Transverse colon (tissue), 4 donors: ENCODE results near the gene CGN. TPM values are rescaled to one million over a fixed set of nuclear protein-coding genes. Genes with fewer than 3 reads are reported as not detected.
A peak's percentile ranks its signal among the peaks of the same experiment; 100 is the strongest.

Experiments used
- DNase-seq: peaks from one replicate; pipeline ENCODE4 v3.0.0-alpha.2; 2019
- H3K27ac ChIP-seq, 4 donors: fragments of 200-600 bp; sonication (generic); 2 replicates each; pipeline ENCODE4 v1.5.1; 2016 to 2018; ENCODE audit warnings: inconsistent platforms in 4 of 4
- H3K27me3 ChIP-seq: fragments of 200-600 bp; sonication (generic); 2 replicates; pipeline ENCODE4 v1.5.1; 2017; ENCODE audit warnings: inconsistent platforms
- H3K36me3 ChIP-seq, 4 donors: fragments of 200-600 bp; sonication (generic); 2 replicates each; pipeline ENCODE4 v1.5.1; 2017 to 2019; ENCODE audit warnings: inconsistent platforms in 4 of 4
- H3K4me1 ChIP-seq, 4 donors: fragments of 200-600 bp; sonication (generic); 2 replicates each; pipeline ENCODE4 v1.5.1; 2017 to 2020; ENCODE audit warnings: inconsistent platforms in 4 of 4
- H3K4me3 ChIP-seq, 4 donors: fragments of 200-600 bp; sonication (generic); 1 replicate in 1 of 4; 2 replicates in 3 of 4; pipeline versions ENCODE4 v1.5.1 to v1.6.1; 2017 to 2019; ENCODE audit warnings: inconsistent platforms in 4 of 4
- H3K9me3 ChIP-seq, 2 donors: fragments of 200-600 bp; sonication (generic); 2 replicates each; pipeline ENCODE4 v1.5.1; 2017 to 2019; ENCODE audit warnings: inconsistent platforms in 2 of 2
- EP300 ChIP-seq: sonication (generic); formaldehyde crosslinking; IDR thresholded peaks from one replicate; pipeline ENCODE4 v1.6.1; 2017; ENCODE audit warnings: antibody characterized with exemption, low read depth
- POLR2A ChIP-seq: fragments of 450-650 bp; IDR thresholded peaks from one replicate; pipeline ENCODE4 v1.6.1; 2016; ENCODE audit warnings: antibody characterized with exemption, mild to moderate bottlenecking, moderate library complexity
- POLR2AphosphoS5 ChIP-seq, 3 donors: sonication (generic); formaldehyde crosslinking; IDR thresholded peaks; one replicate each; pipeline ENCODE4 v1.6.1; 2016; ENCODE audit warnings: antibody characterized with exemption in 3 of 3
- WGBS, 2 donors: methylation state at CpG; one replicate each; pipeline ENCODE4 v1.1.5; 2018; ENCODE audit warnings: low coverage in 1 of 2; 5-methylcytosine and 5-hydroxymethylcytosine counted together
- in situ Hi-C, 4 donors: fragments of 200-750 bp; cut with MboI; loops; one replicate each; pipeline versions ENCODE4 v1.15.0 to v1.15.1; 2017; ENCODE audit warnings: low sequenced_read_pairs in 3 of 4, low pct_ligation_motif_present in 1 of 4, low pct_unique_long_range_greater_than_20kb in 1 of 4
- intact Hi-C: fragments of 100-400 bp; cut with DNase I; formaldehyde crosslinking; loops from one replicate; pipeline ENCODE4 v1.15.1; 2023; ENCODE audit warnings: low total_unique reads
- total RNA-seq, 4 donors: library from RNA; depleted of rRNA; stranded (reverse); fragments of >200 nt; gene quantifications; one replicate each; pipeline ENCODE4 v1.1.0, GENCODE V29; 2016
- TF ChIP-seq, protein P1 (sequence below), 5 experiments: fragments of 200-600 bp in 3 of 5; fragments of 450-650 bp in 2 of 5; sonication (generic) in 3 of 5; IDR thresholded peaks; 1 replicate in 2 of 5; 2 replicates in 3 of 5; pipeline ENCODE4 v1.5.1; 2016 to 2017; ENCODE audit warnings: antibody characterized with exemption in 5 of 5, inconsistent platforms in 3 of 5, mild to moderate bottlenecking in 2 of 5, moderate library complexity in 1 of 5

The CGN gene
- total RNA-seq, 4 donors from 2014 or later, result 123 to 351 (median 172) TPM

DNA sequence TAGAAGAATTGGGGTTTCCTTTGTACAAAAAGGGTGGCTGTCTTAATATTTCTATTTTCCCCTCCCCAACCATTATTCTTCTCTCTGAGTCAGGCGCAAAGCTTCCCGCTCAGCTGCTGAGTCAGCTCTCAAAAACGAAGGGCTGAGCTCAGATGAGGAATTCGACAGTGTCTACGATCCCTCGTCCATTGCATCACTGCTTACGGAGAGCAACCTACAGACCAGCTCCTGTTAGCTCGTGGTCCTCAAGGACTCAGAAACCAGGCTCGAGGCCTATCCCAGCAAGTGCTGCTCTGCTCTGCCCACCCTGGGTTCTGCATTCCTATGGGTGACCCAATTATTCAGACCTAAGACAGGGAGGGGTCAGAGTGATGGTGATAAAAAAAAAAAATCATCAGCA is 25.9 kb downstream of the CGN start:
- intact Hi-C loops (no loop called here), in situ Hi-C loops (no loop called here)
- H3K27me3 ChIP-seq, result no peaks in the 10 kb centered on the region
- peaks cover 9 to 28% (median 19%) of the 10 kb centered on the region in 4 donors for H3K4me1 ChIP-seq
- no peak for TF ChIP-seq POLR2AphosphoS5 (IDR thresholded peaks at IDR 0.05)
- TF ChIP-seq POLR2A, result no peak
- TF ChIP-seq, protein P1, sequence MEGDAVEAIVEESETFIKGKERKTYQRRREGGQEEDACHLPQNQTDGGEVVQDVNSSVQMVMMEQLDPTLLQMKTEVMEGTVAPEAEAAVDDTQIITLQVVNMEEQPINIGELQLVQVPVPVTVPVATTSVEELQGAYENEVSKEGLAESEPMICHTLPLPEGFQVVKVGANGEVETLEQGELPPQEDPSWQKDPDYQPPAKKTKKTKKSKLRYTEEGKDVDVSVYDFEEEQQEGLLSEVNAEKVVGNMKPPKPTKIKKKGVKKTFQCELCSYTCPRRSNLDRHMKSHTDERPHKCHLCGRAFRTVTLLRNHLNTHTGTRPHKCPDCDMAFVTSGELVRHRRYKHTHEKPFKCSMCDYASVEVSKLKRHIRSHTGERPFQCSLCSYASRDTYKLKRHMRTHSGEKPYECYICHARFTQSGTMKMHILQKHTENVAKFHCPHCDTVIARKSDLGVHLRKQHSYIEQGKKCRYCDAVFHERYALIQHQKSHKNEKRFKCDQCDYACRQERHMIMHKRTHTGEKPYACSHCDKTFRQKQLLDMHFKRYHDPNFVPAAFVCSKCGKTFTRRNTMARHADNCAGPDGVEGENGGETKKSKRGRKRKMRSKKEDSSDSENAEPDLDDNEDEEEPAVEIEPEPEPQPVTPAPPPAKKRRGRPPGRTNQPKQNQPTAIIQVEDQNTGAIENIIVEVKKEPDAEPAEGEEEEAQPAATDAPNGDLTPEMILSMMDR (IDR thresholded peaks at IDR 0.05), result no peak
- no peak for TF ChIP-seq EP300
- DNase-seq, result no peak
- WGBS, 2 donors, result 87 to 100% methylated on average over 2 to 9 of the region's 9 CpGs
- peaks cover 0 to 19% (median 0%) of the 10 kb centered on the region in 4 donors for H3K36me3 ChIP-seq
- H3K27ac ChIP-seq, result no peak overlapping the region
- no peaks in the 10 kb centered on the region for H3K9me3 ChIP-seq
- H3K4me3 ChIP-seq, result no peak overlapping the region

DNA sequence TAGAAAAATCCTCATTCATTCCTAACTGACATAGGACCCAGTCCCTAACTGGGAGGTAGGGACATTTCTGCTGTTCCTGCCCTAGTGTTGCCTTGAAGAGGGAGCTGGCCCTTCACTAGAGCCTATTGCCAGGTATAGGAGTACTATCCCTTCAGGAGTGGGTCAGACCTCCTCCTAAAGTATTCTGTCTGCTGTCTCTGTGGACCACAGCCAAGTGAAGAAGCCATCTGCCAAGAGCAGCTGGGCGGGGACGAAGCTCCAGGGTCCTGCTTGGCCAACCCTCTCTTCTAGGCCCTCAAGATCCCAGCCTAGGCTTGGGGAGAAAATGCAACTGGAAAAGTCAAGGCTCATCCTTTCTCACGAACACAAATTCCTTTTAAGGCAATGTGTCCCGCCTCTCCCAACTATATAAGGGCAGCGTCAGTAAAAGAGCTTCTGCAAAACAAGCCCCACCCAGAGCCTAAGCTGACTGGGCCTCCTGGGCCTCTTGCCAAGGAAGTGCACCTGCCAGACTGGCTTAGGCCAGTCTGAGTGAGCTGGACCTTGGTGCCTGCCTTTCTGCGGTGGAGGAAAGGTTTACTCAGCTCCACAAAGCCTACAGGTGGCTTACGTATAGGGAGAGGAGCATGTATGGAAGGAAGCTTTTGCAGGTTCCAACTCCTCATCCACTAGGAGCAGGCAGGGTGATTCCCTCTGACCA is 28.3 kb downstream of the CGN start:
- Histone ChIP-seq H3K27ac (peak overlapping the region; percentile 87 to 95 (median 90)), H3K36me3 (peaks cover 0 to 11% (median 0%) of the 10 kb centered on the region in 4 donors), H3K4me3 (peak overlapping the region in 3 of 4 donors; percentile 65 to 76 (median 67)), H3K27me3 (no peaks in the 10 kb centered on the region), H3K9me3 (no peaks in the 10 kb centered on the region), H3K4me1 (peaks cover 12 to 43% (median 28%) of the 10 kb centered on the region in 4 donors)
- in situ Hi-C loops, result no loop called here
- intact Hi-C loops, result loop anchor here (10.0 kb wide), 1 partner anchor 95 kb away; no protein-coding TSS in a partner anchor
- TF ChIP-seq POLR2A, result no peak
- TF ChIP-seq, protein P1 (IDR thresholded peaks at IDR 0.05), result peak in 1 of 5 experiments; percentile 22
- TF ChIP-seq POLR2AphosphoS5 (IDR thresholded peaks at IDR 0.05), result peak in 2 of 3 donors; percentile 70 to 79
- DNase-seq, result peak; percentile 95
- 34% methylated on average over 7 of the region's 7 CpGs; no CpG with 5 or more reads in 1 of the 2 donors for WGBS, 2 donors

DNA sequence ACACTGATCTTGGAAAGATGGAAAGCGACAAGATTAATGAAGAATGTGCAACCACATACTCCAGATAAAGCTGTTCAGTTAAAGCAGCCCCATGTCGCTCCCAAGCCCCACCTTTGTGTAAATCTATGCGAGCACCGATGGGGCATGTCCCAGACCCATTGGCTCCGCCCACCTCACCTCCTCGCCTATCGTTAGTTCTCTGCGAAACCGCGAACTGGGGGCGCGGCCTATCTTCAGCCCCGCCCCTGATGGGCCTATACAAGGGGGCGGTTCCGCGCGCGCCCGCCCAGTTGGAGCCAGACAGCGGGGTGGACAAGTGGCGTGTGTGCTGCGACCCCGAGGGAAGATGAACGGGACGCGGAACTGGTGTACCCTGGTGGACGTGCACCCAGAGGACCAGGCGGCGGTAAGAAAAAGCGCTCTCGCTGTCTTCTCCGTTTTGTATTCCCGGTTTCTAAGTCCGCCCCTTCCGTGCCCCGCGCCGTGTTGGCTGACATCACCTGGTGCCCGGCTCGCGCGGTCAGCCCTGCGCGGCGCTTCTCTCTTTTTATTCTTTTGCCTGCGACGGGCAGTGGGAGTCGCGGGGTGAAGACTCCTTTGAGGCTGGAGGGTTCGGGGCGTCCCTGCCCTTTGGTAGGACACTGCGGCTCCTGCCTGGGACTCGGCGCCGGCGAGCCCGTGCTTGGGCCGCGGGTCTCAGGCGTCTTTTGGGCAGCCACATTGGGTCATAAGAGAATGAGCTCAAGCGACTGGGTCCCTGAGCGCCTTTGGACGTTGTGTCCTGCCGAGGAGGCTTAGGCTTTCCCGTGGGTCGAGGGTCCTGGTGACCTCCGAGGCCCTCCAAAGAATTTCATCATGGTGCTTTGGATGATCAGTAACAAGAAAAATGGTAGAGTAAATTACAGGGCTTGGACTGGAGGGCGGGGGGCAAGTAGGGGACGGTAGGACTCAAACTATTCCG is 29.1 kb downstream of the CGN start, which contains the start of gene TUFT1:
Gene TUFT1, plus strand, starts transcription at position 289 of the 961 bp plus-strand sequence. Its CDS starts 58 bp downstream, at position 347.
- in situ Hi-C loops, result no loop called here

More for the DNA sequence above, 29.1 kb downstream of the CGN start, which contains the start of gene TUFT1:
- Histone ChIP-seq H3K9me3 (no peaks in the 10 kb centered on the region), H3K27me3 (no peaks in the 10 kb centered on the region), H3K4me3 (peak within 1 kb of the TSS; percentile 43 to 76 (median 66)), H3K4me1 (peaks cover 12 to 43% (median 28%) of the 10 kb centered on the region in 4 donors), H3K36me3 (peaks cover 0 to 9% (median 0%) of the 10 kb centered on the region in 4 donors), H3K27ac (peak within 1 kb of the TSS; percentile 87 to 95 (median 90))
- TF ChIP-seq POLR2AphosphoS5 (IDR thresholded peaks at IDR 0.05), result peak; percentile 99
- TF ChIP-seq, protein P1 (IDR thresholded peaks at IDR 0.05), result peak in 1 of 5 experiments; percentile 3
- TF ChIP-seq POLR2A, result peak; percentile 98
- TF ChIP-seq EP300, result no peak
- peak; percentile 97 for DNase-seq
- WGBS, 2 donors, result 0 to 3% methylated on average over 8 to 68 of the region's 70 CpGs
- intact Hi-C loops, result loop anchor here (10.0 kb wide), 1 partner anchor 96 kb away; no protein-coding TSS in a partner anchor
